Karpas-422 (cell line): ENCODE data around the gene GRID2. TPM values are rescaled to one million over a fixed set of nuclear protein-coding genes. Genes with fewer than 3 reads are reported as not detected.

Source experiments
- DNase-seq: peaks from one replicate; pipeline ENCODE4 v3.0.0-alpha.2; 2015
- H2AFZ ChIP-seq: fragments of 200-600 bp; sonication (generic); 2 replicates; pipeline ENCODE4 v1.6.1; 2014; ENCODE audit warnings: antibody characterized with exemption, low read length, mixed read lengths
- H3K27ac ChIP-seq: fragments of 200-600 bp; sonication (generic); 2 replicates; pipeline ENCODE4 v1.5.1; 2014; ENCODE audit warnings: mild to moderate bottlenecking, low read length, moderate library complexity
- H3K27me3 ChIP-seq: fragments of 200-600 bp; sonication (generic); 2 replicates; pipeline ENCODE4 v1.6.1; 2014; ENCODE audit warnings: low read length, mixed read lengths
- H3K36me3 ChIP-seq: fragments of 200-600 bp; sonication (generic); 2 replicates; pipeline ENCODE4 v1.6.1; 2014; ENCODE audit warnings: low read length, mixed read lengths; ENCODE audit not compliant: insufficient read depth
- H3K4me1 ChIP-seq: fragments of 200-600 bp; sonication (generic); 2 replicates; pipeline ENCODE4 v1.6.1; 2014; ENCODE audit warnings: mild to moderate bottlenecking, low read length, mixed read lengths
- H3K4me2 ChIP-seq: fragments of 200-600 bp; sonication (generic); 2 replicates; pipeline ENCODE4 v1.6.1; 2014; ENCODE audit warnings: low read length, low read depth, mild to moderate bottlenecking; ENCODE audit not compliant: poor library complexity, severe bottlenecking
- H3K4me3 ChIP-seq: fragments of 200-600 bp; sonication (generic); 2 replicates; pipeline ENCODE4 v1.5.1; 2014; ENCODE audit warnings: mild to moderate bottlenecking, antibody characterized with exemption, low read length, mixed read lengths
- H3K79me2 ChIP-seq: fragments of 200-600 bp; sonication (generic); 2 replicates; pipeline ENCODE4 v1.6.1; 2014; ENCODE audit warnings: mild to moderate bottlenecking, low read length, mixed read lengths
- H3K9ac ChIP-seq: fragments of 200-600 bp; sonication (generic); 2 replicates; pipeline ENCODE4 v1.6.0; 2014; ENCODE audit warnings: low read length
- H3K9me2 ChIP-seq: fragments of 200-600 bp; sonication (generic), shearing (Covaris generic); replicated peaks from 2 replicates; pipeline ENCODE4 v1.6.0; 2014; ENCODE audit warnings: mild to moderate bottlenecking, low read length, moderate library complexity; ENCODE audit not compliant: insufficient read depth
- H3K9me3 ChIP-seq: fragments of 300-700, 200-600 bp; sonication (generic); 2 replicates; pipeline ENCODE4 v1.6.1; 2014; ENCODE audit warnings: low read length, mixed read lengths
- H4K20me1 ChIP-seq: fragments of 200-600 bp; sonication (generic); 2 replicates; pipeline ENCODE4 v1.6.1; 2014; ENCODE audit warnings: mild to moderate bottlenecking, antibody characterized with exemption, low read length, low read depth; ENCODE audit not compliant: insufficient read depth
- total RNA-seq: library from RNA; depleted of rRNA; stranded (reverse); fragments of >200 nt; shearing (Covaris generic); gene quantifications from 2 replicates; pipeline ENCODE4 v1.2.3, GENCODE V29; 2014; ENCODE audit warnings: low replicate concordance

Gene GRID2
- total RNA-seq, 1 experiment from 2014 or later = not detected

DNA sequence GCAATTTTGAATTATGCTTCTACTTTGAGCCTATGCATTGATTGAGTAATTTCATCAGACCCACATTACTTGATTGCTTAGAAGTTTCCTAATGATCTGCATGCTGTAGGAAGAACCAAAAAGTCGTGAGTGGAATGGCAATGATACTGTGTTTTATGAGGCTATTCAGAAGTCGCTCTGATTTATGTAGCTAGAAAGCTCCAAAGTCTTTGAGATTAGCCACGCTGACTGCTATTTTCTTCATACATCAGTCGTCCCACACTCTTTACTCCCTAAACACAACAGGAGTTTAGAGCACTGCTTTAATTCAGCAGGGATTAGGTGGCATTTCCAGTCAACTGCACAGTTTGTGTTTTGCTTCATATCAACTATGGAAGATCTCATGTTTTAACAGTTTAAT, 4.1 kb downstream of the GRID2 start:
- H3K4me2 ChIP-seq = no peak overlapping the region
- H2AFZ ChIP-seq = no peak overlapping the region
- no peaks in the 10 kb centered on the region for H3K79me2 ChIP-seq
- H3K4me1 ChIP-seq = no peaks in the 10 kb centered on the region
- DNase-seq = no peak
- H3K9ac ChIP-seq = no peak overlapping the region
- no peak overlapping the region for H3K27ac ChIP-seq
- H3K36me3 ChIP-seq = no peaks in the 10 kb centered on the region
- no peaks in the 10 kb centered on the region for H3K9me2 ChIP-seq
- H4K20me1 ChIP-seq = no peaks in the 10 kb centered on the region
- no peak overlapping the region for H3K4me3 ChIP-seq
- no peaks in the 10 kb centered on the region for H3K27me3 ChIP-seq
- peaks cover 33% of the 10 kb centered on the region for H3K9me3 ChIP-seq

DNA sequence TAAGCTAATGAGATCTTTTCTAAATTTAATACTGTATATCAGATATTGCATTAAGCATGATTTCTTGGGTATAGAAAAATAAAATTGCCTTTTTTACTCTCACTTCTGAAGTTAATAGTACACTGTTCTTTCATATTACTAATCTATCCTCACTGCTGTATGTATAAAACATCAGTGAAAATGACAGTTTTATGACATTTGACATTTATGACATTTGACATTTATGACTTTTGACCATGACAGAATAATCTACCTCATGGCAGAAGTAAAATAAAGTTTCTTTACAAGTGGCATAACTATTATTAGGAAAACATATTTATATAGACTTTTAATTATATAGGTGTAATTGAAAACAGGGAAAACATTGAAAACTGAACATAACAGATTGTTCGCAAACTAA, 13.3 kb downstream of the GRID2 start:
- no peaks in the 10 kb centered on the region for H3K36me3 ChIP-seq
- H3K27me3 ChIP-seq = no peaks in the 10 kb centered on the region
- no peaks in the 10 kb centered on the region for H3K79me2 ChIP-seq
- no peak overlapping the region for H3K27ac ChIP-seq
- no peaks in the 10 kb centered on the region for H3K9me2 ChIP-seq
- no peak overlapping the region for H3K4me3 ChIP-seq
- no peaks in the 10 kb centered on the region for H3K4me1 ChIP-seq
- no peaks in the 10 kb centered on the region for H4K20me1 ChIP-seq
- DNase-seq = no peak
- H3K9me3 ChIP-seq = peaks cover 19% of the 10 kb centered on the region; the same call in 1 of the 2 replicates
- H2AFZ ChIP-seq = no peak overlapping the region
- no peak overlapping the region for H3K9ac ChIP-seq
- no peak overlapping the region for H3K4me2 ChIP-seq

DNA sequence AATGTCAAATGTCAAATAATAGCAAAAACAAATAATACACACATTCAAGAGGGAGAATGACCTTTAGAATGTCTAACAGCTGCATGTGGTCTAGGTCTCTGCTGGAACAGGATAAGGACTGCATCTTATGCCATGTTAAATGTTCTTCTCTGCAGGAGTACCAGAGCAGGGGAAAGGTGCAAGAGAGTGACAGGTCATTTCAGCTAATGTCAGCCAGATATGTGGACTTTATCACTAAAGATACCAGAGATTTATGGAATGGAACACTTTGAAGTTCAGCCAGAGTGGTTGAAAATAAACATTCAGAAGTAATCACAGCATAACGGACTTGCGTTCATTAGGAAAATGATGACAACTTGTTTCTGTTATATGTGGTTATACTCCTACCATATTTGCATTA, 24.3 kb downstream of the GRID2 start:
- no peak for DNase-seq

GRCh38 chr4:92333016-92333415, 29.2 kb downstream of the GRID2 start:
- Histone ChIP-seq H3K9me3 (peaks cover 45% of the 10 kb centered on the region), H3K27ac (no peak overlapping the region), H3K9ac (no peak overlapping the region), H3K4me3 (no peak overlapping the region), H3K4me2 (no peak overlapping the region), H3K4me1 (no peaks in the 10 kb centered on the region), H4K20me1 (no peaks in the 10 kb centered on the region), H3K79me2 (no peaks in the 10 kb centered on the region), H3K36me3 (no peaks in the 10 kb centered on the region), H3K9me2 (no peaks in the 10 kb centered on the region), H3K27me3 (no peaks in the 10 kb centered on the region), H2AFZ (no peak overlapping the region)
- no peak for DNase-seq

More for the DNA sequence above, 24.3 kb downstream of the GRID2 start:
- no peaks in the 10 kb centered on the region for H3K79me2 ChIP-seq
- no peak overlapping the region for H3K27ac ChIP-seq
- H3K4me2 ChIP-seq = no peak overlapping the region
- H3K4me3 ChIP-seq = no peak overlapping the region
- no peaks in the 10 kb centered on the region for H3K9me2 ChIP-seq
- H3K9ac ChIP-seq = no peak overlapping the region
- no peak overlapping the region for H2AFZ ChIP-seq
- H3K4me1 ChIP-seq = no peaks in the 10 kb centered on the region
- H3K9me3 ChIP-seq = peaks cover 37% of the 10 kb centered on the region
- H4K20me1 ChIP-seq = no peaks in the 10 kb centered on the region
- no peaks in the 10 kb centered on the region for H3K36me3 ChIP-seq
- H3K27me3 ChIP-seq = no peaks in the 10 kb centered on the region

- Histone ChIP-seq H3K9me3 (peaks cover 36% of the 10 kb centered on the region), H4K20me1 (no peaks in the 10 kb centered on the region), H3K9me2 (no peaks in the 10 kb centered on the region), H3K4me1 (no peaks in the 10 kb centered on the region), H3K4me3 (no peak overlapping the region), H3K36me3 (no peaks in the 10 kb centered on the region), H3K27me3 (no peaks in the 10 kb centered on the region), H2AFZ (no peak overlapping the region), H3K79me2 (no peaks in the 10 kb centered on the region), H3K9ac (no peak overlapping the region), H3K4me2 (no peak overlapping the region), H3K27ac (no peak overlapping the region)
- DNase-seq = no peak
These were observed 31.1 kb downstream of the GRID2 start for GRCh38 chr4:92334716-92335350.

- H2AFZ ChIP-seq = no peak overlapping the region
- H3K79me2 ChIP-seq = no peaks in the 10 kb centered on the region
- H3K4me3 ChIP-seq = no peak overlapping the region
- H3K4me1 ChIP-seq = no peaks in the 10 kb centered on the region
- H3K9ac ChIP-seq = no peak overlapping the region
- H3K4me2 ChIP-seq = no peak overlapping the region
- H3K36me3 ChIP-seq = no peaks in the 10 kb centered on the region
- H3K9me2 ChIP-seq = no peaks in the 10 kb centered on the region
- H3K27me3 ChIP-seq = no peaks in the 10 kb centered on the region
- no peak overlapping the region for H3K27ac ChIP-seq
- H3K9me3 ChIP-seq = peaks cover 15% of the 10 kb centered on the region
- no peaks in the 10 kb centered on the region for H4K20me1 ChIP-seq
- DNase-seq = no peak
These were observed 35.9 kb downstream of the GRID2 start for GRCh38 chr4:92339676-92340075.

DNA sequence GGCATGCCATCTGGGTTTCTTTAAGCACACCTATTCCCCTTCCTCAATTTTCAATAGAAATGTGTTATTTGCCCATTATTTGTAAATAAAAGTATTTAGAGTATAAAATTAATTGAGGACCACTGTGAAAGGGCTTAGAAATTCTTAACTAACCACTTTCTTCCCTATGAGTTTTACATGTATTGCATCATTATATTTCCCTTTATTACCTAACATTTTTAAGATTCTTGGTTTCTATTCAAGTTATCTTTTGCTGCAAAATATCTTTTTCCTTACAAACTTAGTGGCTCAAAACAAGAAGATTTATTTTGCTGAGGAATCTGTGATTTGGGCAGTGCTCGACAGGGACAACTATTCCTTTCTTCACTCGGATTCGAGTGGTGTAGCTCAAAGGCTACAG, 40.5 kb downstream of the GRID2 start:
- H3K27me3 ChIP-seq = no peaks in the 10 kb centered on the region
- H3K36me3 ChIP-seq = no peaks in the 10 kb centered on the region
- H3K4me3 ChIP-seq = no peak overlapping the region
- H4K20me1 ChIP-seq = no peaks in the 10 kb centered on the region
- H2AFZ ChIP-seq = no peak overlapping the region
- H3K4me1 ChIP-seq = no peaks in the 10 kb centered on the region
- H3K9me2 ChIP-seq = no peaks in the 10 kb centered on the region
- no peak overlapping the region for H3K4me2 ChIP-seq
- no peak overlapping the region for H3K27ac ChIP-seq
- peaks cover 13% of the 10 kb centered on the region for H3K9me3 ChIP-seq
- DNase-seq = no peak
- no peaks in the 10 kb centered on the region for H3K79me2 ChIP-seq
- no peak overlapping the region for H3K9ac ChIP-seq

GRCh38 chr4:92346289-92346688, 42.5 kb downstream of the GRID2 start:
- Histone ChIP-seq H4K20me1 (no peaks in the 10 kb centered on the region), H3K4me1 (no peaks in the 10 kb centered on the region), H3K4me2 (no peak overlapping the region), H3K9ac (no peak overlapping the region), H3K9me3 (peaks cover 13% of the 10 kb centered on the region), H3K27ac (no peak overlapping the region), H3K9me2 (no peaks in the 10 kb centered on the region), H3K36me3 (no peaks in the 10 kb centered on the region), H3K4me3 (no peak overlapping the region), H3K27me3 (no peaks in the 10 kb centered on the region), H3K79me2 (no peaks in the 10 kb centered on the region), H2AFZ (no peak overlapping the region)
- DNase-seq = no peak
